NCI-H1930 (cell line): Measurements from ENCODE around the gene LSM11.
A peak's percentile ranks its signal among the peaks of the same experiment; 100 is the strongest.

Experiments used
- DNase-seq, 2 experiments: peaks; one replicate each; lab custom pipeline; 2025; lab: John Stamatoyannopoulos, UW

Gene LSM11

DNA sequence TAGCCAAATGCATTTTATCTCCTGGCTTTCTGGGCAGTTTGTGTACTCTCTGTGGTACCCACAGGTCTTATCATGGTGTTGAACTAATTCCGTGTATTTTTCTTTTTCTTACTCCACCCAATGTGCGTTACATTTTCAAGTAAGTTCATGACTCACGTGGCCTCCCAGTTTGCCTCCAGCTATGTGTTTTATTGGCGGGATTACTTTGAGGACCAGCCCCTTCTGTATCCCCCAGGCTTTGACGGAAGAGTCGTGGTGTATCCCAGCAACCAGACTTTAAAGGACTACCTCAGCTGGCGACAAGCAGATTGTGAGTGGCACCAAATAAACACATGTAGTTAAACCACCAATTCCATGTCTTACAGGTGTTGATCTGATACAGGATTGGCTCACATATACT lies 9.1 kb upstream of the LSM11 start:
- DNase-seq, result no peak

- DNase-seq, result no peak
These were observed 7.5 kb upstream of the LSM11 start for GRCh38 chr5:157735991-157736390.

DNA sequence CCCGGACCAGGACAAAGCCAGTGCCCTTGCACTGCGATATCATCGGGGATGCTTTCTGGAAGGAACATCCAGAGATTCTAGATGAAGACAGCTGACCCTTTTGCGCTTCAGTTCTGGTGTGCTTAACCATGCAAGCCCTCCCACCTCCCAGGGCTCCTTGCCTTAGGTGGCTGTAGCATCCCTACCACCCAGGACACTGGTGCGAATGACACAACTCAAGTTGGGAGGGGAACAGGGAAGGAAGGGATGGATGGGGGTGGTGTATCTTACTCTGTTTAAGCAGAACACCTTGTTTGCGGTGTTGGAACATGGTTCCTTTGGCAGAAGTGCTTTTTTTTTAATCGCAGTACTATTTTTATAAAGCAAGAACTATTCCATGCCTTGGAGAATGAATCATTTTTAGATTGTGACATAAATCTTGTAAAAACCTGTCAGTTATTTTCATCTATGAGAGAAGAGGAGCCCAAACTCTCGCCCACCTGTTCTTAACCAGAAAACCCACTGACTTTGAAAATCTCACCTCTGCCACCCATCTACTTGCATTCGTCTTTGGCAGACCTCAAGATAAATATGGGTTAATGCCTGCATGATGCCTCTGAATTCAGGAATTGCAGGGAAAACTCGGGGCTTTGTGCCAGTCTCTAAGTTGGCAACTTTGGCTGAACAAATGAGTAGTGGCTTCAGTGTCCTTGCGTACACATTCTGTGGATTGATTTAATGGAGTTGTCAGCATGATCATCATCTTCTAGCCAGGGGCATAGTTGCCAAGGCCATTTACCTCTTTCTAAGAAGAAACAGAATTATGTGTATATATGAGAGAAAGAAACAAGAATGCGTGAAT lies 3.9 kb upstream of the LSM11 start:
- DNase-seq, result no peak

GRCh38 chr5:157740229-157740610 lies 3.3 kb upstream of the LSM11 start:
- peak in 1 of 2 experiments; percentile 1 for DNase-seq

DNA sequence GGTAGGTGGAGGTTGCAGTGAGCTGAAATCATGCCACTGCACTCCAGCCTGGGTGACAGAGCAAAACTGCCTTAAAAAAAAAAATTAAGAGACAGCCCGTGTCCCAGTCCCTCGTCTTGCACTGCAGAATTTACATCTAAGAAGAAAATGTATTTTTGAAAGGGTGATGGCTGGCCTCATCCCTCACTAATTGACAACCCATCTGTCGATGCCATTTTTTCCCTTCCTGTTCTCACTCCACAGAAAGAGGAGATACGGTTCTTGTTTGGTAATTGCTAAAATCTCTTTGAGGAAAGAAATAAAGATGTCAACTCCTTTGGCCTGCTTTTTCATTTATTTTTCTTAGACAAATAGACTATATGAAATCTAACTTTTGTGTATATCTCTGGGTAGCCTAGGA lies 2.4 kb upstream of the LSM11 start:
- DNase-seq, result no peak

DNA sequence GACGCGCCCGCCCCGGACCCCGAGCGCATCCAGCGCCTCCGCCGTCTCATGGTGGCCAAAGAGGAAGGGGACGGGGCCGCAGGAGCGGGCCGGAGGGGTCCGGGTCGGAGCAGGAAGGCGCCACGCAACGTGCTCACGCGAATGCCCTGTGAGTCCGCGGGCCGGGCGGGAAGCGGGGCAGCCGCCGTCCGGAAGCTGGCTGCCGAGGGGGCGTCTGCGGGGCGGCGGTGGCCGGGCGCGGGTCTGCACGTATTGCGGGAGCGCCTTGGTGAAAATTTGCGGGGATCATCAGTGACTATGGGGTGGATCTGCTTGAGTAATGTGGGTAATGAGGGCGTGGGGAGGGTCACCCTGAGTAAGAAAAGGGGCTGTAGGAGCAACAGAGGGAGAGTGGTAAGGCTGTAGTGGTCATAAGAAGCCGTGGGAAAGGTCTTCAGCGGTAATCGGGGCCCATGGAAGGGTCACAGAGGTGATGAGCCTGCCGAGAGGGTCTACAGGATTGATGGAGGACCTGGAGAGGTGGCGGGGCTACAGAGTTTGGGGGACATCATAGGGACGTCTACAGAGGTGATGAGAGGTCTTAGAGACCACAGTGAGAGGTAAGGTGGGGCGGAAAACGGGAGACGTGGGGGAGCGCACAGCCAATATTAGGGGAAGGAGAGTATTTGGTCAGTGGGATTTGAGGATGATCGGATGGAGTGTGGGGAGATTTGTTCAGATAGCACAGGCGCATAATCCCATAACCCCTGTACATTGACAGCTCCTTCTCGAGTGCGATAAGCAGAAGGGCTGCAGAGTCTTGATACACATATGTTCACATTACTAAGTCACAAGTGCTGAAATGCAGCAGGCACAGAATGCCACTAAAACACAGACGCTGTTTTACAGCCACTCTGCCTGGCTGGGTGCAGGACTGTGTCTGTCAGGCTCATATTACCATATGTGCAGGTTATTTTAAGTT lies 819 bp downstream of the LSM11 start:
- no peak for DNase-seq

- DNase-seq, result no peak
These were observed 1.5 kb downstream of the LSM11 start for GRCh38 chr5:157745041-157745456.

DNA sequence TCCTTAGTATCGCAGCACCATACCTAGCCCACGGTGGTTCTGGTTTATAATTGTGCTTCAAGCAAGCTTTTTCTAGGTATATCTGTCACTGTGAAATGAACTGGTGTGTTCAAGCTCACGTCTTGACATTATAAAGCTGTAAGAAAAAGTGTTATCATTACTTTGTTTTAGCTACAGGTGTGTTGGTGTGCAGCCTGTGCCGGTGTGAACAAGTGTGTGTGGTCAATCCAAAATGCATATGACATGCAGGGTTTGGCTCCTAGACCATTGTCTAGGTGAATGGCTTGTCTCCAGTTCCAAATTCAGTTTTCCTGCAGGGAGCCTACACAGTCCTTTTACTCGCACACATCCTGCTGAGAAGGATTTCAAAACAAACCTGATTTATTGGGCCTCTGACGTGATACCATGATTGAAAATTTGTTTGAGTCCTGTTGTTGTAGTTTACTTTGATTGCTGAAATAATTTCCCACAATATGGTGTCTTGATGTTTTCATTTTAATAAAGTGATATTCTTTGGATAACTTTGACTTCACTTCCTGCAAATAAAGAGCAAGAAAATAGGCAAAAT lies 3.7 kb downstream of the LSM11 start:
- no peak for DNase-seq

GRCh38 chr5:157747766-157748700 lies 4.5 kb downstream of the LSM11 start:
- DNase-seq, result no peak

- DNase-seq, result no peak
These were observed 5.4 kb downstream of the LSM11 start for GRCh38 chr5:157748760-157749461.

- no peak for DNase-seq
These were observed 5.9 kb downstream of the LSM11 start for GRCh38 chr5:157749462-157749799.

DNA sequence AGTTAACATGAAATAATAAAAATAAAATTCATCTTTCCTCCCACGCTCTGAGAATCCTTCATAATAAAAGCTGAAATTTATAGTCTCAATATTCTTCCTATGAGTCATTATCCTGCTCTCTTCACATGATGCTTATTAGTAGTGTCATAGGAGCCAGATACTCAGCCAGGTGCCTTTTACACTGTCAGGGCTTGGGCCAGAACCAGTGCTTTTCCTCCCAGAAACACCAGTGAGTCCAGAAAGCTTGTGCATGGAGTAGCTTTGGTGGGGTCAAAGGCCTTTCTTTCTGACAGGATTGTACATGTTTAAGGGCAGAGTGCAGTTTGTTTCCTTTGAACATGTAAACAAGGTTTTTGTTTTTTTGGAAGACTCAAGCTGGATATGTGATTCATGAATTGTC lies 6.8 kb downstream of the LSM11 start:
- DNase-seq, result no peak

DNA sequence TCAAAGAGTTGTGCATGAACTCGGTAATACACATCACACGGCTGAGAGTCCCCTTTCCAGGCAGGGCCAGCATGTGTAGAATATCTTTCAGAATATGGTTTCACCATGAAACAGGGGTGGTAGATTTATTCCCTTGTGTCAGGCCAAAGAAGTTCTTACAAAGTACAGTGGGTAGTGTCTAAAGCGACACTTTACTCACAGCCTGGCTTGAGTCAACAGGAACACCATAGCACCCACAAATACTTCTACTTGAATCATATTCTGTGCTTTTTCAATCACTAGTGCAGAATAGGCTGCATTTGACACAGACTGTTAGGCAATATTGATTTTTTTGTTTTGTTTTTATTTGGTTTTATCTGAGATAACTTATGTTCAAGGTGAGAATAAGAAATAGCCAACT lies 12.6 kb downstream of the LSM11 start:
- no peak for DNase-seq

DNA sequence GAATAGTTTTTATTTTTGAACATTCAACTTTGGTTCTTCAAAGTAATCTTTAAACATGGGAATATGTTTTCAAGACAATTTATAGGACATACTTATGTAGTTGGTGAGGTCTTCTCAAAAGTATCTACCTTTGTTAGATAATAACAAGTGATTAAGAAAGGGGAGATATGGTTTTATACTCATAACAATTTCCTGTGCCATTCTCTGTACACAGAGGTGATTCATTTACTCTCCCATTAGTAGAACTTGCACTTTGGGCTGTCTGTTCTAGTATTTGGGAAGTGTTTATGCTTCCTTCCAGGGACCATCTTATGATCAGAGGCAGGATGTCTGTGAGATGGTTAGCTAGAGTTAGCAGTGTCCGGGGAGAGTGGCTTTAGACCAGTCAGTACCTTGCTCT lies 15.2 kb downstream of the LSM11 start:
- DNase-seq, result no peak

GRCh38 chr5:157761690-157762621 lies 18.4 kb downstream of the LSM11 start:
- peak; percentile 15 to 26 for DNase-seq

DNA sequence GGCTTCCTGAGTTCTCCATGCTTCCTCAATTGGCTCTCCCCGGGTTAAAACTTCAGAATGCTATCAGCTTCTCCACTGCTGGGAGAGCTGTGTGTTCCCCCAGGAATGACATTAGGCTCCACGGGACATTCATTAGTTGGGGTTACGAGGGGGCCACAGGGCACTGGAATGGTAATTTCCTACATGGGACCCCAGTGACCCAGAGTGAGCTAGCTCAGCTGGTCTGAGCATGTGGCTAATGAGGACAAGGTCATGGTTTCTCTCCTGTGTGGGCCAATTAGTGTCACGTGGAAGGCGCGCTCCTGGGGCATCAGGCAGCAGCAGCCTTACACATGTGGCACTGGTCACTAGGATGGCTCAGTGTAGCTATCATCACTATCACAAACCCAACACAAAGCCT lies 21.0 kb downstream of the LSM11 start:
- no peak for DNase-seq

DNA sequence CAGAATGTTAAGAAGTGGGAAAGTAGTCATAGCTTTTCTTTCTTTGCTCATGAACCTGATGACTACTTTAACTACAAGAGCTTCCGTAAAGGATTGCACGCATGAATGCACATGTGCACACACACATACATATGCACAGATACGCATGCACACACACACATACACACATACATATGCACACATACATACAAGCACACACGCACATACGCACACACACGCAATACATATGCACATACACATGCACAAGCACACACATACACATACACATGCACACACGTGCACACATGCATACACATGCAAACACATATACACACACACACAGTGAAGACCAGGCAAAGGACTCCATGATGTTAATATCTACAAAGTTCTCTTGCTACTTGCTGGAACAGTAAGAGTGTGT lies 22.9 kb downstream of the LSM11 start:
- DNase-seq, result no peak

DNA sequence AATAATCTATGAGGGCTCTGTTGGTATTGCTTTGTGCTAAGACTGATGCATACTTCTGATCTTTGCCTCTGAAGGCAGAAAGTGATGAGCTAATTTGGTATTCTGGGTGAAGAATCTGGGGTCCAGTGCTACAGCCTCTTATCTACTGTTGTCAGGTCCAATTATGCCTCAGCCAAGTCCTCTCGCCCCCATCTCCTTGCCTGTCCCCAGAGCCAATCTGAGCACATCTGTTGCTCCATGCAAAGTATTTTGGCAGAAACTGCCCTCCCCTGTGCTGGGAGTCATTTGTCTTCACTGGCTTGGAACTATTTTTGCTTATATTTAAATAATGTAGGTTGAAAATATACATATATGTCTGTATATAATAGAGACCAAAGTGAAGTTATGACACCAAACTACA lies 23.4 kb downstream of the LSM11 start:
- no peak for DNase-seq

DNA sequence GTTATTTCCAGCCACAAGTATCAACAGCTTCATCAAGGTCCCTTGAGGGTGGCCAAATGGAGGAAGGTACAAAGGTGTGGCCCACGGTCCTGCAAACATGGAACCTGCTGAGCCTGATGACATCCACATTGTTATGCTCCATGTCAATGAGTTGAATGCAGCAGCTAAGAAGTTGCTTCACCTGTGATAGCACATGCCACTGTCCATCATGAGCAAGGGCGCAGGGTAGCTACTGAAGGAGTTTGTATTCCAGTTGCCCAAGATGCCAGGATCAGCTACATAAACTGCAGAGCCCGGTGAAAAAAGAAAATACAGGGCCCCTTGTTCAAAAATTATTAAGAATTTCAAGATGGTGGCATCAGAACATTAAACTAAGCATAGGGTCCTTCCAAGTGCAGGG lies 24.2 kb downstream of the LSM11 start:
- no peak for DNase-seq

GRCh38 chr5:157770665-157771064 lies 27.2 kb downstream of the LSM11 start:
- DNase-seq, result no peak
